SKM-1 (cell line): Measurements from ENCODE around the gene NLGN4X.

ENCODE experiments used
- DNase-seq: peaks from one replicate; lab custom pipeline; 2025; ENCODE audit not compliant: unreplicated experiment; lab: John Stamatoyannopoulos, UW

Gene NLGN4X

DNA sequence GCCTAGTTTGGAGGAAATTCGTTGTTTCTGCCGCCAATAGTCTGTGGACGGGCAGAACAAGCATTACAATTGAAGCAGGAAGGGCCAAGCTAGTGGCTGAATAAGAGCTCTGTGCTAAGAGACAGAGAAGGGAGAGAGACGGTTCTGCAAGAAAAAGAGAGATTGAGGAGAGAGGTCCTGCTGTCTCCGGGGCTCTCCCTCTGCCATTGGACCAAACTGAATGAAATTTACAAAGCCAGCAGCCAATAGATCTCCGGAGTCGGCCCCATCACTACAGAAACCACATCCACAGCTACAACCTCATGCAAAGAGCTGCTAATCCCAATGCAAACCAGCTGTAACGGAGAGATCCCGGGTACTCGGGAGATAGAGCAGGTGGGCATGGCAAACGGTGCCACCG lies at the start of gene NLGN4X:
Gene NLGN4X, minus strand, starts transcription at position 148 of the 400 bp plus-strand sequence. CDS start 77,401 bp downstream, outside the sequence.
- DNase-seq = no peak

DNA sequence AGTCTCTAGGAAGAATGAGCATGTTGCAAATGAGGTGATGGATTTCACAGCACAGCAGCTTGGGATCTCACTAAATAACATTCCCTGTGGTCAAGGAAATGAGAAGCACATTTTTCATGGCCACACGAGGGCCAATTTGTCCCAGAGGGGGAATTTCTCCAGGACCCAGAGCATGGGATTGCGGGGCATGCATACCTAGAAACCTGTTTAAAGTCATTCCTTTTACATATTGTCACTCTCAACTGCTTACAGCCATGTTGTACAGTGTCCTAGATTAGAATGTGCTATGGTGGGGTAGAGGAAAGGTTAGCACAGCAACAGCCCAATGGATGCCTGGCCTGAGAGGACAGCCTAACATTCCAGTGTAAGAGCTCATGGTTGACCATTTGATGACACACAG lies 37.4 kb upstream of the NLGN4X start:
- no peak for DNase-seq

DNA sequence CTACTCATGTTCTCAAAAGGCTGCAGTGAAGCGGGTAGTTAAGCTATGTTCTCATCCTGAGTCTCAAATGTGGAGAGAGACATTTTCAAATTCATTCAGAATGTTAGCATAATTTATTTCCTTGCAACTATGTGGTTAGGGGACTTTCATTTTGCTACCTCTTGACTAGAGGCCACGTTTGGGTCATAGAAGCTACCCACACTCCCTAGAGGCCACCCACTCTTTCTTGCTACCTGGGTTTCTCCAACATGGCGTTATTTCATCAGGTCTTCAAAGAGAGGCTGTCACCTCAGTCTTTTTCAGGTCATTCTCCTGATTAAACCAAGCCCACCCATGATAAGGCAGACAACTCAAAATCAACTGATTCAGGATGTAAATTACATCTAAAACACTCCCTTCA lies 34.3 kb upstream of the NLGN4X start:
- DNase-seq = no peak

DNA sequence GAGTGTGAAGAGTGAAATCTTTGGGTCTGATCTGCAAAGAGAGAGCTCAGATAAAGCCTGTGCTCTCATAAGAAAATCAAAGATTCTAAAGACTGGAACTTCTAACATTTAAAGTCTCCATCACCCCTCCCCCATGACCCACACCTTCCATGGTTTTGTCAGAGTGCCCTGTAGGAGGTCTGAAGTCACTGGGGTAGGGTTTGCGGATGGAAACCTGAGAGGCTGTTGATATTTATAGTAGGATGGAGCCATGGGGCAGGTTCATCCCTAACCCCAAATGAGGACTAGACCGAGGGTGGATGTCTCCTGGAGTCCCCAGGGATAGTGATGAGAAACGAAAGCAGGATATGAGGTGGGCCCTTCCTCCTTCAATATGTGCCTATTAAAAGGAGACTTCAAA lies 28.4 kb upstream of the NLGN4X start:
- DNase-seq = no peak

DNA sequence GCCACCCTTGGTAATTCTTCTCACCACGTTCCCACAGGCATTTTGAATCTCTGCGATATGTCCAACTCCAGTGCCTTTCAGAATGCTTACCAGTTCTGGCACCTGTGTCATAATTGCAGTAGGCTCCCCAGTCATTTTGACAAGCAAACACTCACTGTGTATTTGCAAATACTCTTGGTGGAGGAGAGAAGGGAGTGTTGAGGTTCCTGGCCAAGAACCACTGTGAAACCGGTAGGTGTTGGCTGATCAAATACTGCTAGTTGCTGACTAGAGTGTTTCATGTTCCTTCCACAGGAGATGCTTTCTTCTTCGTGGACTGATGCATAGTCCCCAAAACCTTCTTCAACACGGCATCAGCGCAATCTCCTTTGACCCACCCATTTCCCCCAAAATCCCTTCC lies 16.0 kb upstream of the NLGN4X start:
- no peak for DNase-seq

DNA sequence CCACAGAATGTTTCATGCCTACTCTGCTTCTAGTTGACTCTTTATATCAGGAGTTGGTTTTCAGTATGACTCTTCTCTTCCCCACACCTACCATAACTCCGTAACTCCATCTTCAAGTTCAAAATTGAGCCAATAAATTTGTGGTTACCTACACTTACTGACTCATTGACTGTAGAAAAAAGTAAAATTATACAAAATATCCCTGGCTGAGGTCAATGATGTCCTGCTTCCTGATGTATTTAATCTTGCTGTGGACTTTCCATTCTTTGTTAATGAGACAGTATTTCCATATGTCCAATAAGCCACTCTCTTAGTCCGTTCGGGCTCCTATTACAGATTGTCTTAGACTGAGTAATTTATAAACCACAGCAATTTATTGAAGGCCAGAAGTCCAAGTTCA lies 9.9 kb upstream of the NLGN4X start:
- no peak for DNase-seq

DNA sequence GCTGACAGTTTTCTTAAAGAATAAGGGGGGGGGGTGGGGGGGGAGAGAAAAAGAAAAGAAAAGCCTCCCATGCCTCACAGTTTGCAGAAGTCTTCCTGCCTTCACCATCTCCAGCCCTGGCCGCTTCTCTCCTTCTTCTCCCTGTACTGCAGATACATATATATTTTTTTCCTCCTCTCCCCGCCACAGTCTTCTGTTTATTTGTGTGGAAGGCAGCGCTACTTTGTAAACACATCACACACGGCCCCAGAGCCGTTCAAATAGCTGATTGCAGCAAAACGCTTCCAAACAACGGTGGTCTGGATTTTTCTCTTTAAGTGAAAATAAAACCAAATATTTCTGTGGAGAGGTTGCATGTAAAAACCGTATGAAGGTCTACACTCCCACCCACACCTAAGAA lies 732 bp downstream of the NLGN4X start:
- DNase-seq = no peak

DNA sequence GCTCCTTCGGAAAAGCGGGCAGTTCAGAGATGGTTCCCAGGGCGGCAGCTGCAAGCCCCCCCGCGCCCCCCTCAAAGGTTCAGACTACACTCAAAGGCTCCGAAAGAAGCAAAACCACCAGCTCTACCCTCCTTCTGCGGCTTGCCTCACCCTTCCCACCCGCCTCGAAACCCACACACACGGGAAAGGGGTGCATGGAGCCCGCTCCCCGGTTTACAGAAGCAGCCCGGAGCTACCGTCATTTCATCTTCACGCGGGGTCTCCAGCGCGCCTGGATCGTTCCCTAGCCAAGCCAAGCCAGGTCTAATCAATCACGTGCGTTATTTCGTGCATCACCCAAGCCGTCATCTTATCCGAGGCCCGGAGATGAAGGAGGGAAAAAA lies 1.2 kb downstream of the NLGN4X start:
- no peak for DNase-seq

DNA sequence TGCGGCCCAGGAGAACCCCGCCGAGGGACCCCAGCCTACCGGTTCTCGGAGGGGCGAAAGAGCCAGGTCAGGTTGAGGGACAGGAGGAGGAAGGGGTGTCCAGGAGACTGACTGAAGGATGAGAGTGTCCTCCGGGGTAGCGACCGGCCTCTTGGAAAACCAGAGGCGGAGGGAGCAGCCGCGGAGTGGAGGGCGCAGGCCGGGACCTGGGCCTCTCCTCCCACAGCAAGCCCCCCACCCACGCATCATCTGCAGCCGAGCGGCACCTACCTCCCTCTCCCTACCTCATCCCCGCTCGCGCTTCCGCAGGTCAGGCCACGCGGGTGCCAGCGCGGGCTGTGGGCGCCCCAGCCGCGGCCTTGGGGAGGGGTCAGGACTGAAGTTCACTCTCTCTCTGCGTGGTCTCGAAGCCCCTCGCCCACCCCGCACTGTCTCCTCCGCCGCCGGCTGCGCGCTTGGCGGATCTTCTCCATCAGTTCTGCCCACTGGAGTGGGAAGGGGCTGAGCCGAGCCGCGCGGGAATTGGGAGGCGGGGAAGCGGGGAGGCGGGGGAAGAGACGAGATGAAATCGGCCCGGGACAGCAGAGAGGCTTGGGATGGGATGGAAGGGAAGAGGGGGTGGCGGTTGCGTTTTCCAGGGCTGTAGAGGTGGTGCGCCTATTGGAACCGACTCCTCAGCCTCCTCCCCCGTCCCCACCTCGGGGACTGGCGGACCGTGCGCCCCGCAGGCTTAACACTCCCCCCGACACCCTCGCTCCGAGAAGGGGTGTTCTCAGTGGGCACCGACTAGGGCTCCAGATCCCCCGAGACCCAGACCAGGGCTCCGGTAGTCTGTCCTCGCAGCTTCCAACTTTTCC lies 1.8 kb downstream of the NLGN4X start:
- no peak for DNase-seq

DNA sequence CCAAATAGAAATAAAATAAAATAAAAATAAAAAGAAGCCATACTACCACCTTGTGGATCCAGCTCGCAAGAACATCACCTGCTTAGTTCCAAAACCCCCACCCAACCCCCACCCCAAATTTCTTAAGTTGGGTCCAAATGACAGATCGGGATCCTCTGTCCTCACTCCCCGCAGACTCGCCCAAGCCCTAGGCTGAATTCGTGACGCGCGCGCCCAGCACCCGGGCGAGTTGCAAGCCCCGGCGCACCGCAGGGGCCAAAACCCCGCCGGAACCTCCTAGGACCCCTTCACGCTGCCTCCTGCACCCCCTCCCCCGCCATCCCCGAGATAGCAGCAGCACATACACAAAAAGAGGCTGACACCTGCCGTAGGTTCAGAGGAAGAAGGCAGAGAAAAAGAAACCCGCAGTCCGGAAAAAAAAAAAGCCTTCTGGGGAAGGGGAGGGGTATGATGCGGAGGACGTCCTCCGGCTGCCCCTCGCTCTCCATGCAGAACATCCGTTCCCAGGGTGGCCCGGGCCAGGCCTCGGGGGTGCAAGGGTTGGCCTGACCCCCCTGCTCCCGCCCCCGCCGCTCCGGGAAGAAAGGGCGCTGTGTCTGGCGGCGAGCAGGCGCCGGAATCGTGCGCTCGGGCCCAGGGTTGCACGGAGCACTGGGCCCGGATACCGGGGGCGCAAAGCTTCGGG lies 2.6 kb downstream of the NLGN4X start:
- DNase-seq = no peak

DNA sequence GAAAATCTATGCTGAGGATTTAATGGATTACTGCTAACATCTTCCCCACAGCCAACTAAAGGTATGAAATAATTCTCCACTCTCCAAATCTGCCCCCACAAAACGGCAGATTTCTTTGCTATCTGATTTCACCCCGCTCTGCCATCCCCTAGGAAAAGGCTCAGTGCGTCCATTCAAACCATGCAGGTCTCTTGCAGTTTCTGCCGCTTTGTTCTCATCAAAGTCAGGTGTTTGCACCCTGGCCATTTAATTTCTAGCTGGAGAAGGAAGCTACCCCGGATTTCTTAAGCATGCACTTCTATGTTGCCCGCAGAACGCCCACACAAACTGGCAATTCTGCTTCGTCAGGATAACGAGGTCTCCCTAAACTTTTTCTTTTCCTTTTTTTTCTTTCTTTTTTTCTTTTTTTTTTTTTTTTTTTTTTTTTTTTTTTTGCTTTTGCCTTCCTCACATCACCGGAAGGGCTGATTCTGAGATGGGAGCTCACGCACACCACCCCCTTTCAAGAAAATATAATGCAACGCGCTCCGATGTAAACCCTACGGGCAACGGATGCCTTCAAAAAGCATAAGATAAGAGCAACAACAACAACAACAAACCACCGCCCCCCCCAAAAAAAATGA lies 3.3 kb downstream of the NLGN4X start:
- DNase-seq = no peak

DNA sequence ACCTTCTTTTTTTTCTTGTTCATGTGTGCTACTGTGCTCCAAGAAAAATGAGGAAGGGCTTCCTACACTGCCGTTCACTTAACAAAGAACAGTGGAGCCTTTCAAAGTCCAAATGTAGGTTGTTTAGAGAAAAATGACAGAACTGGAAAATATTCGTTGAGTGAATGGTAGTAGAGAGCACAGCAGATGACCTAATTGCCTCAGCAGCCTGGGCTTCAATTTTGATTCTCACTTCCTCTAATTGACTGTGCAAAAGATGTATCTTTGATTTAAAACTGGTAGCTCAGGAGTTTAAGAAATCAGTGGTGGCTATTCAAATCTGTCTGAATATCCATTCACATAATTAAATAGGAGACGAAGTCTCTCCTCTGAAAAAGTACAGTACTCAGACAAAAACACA lies 5.2 kb downstream of the NLGN4X start:
- DNase-seq = no peak

DNA sequence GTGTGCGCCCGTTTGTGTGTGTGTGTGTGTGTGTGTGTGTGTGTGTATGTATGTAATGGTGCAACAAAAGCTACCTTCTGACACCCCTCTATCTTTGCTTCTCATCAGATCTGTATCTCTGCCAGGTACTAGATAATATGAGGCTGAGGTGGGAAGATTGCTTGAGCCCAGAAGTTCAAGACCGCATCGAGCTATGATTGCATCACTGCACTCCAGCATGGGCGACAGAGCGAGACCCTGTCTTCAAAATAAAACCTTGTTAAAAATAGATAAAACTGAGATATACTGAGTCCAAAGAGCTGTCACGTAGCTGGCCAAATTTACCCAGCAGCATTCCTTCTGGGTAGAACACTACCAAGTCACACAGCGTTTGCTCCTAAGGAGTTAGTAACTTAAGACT lies 18.4 kb downstream of the NLGN4X start:
- no peak for DNase-seq

DNA sequence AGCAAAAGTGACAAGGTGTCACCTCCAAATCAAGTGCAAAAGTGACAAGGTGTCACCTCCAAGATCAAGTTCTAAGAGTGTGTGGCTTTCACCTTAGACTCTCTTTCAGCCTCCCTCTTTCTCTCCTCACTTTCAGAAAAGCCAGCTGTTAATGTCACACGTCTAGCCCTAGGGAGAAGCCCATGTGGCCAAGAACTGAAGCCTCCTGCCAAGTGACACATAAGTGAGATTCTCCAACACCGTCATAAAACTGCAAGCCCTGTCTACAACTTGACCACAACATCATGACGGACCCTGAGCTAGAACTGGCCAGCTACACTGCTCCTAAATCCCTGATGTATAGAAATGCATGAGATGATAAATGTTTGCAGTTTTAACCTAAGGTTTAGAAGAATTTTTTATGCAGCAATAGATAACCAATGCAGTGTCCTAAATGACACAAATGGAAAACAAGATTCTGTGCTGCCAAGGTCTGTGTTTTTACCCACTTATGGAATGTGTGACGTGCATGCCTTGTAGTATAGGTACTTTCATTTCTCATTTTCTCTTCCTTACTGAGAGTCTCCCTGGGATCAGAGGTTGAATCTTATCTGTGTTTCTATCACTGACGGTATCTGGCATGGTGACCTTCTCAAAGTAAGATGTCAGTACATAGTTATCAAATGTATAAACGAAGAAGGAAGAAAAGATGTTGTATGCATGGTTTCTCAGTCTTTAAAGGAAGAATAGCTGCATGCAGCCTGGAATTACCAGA lies 25.0 kb downstream of the NLGN4X start:
- no peak for DNase-seq

DNA sequence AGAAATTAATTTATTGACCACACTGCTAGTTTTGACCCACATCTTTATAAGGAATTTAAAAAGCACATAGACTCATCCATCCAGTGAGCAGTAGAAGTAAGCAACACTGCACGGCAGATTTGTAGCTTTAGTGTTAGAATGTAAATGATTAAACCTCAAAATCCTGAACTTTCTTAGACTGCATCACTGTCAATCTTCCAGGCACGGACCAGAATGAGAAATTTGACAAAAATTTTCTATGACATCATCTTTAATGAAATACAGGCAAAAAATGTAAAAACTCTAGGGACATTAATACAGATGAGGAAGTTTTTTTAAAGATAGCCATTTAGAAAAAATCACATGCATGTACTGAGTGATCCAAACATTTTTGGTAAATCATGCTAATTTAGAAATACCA lies 29.2 kb downstream of the NLGN4X start:
- DNase-seq = no peak

DNA sequence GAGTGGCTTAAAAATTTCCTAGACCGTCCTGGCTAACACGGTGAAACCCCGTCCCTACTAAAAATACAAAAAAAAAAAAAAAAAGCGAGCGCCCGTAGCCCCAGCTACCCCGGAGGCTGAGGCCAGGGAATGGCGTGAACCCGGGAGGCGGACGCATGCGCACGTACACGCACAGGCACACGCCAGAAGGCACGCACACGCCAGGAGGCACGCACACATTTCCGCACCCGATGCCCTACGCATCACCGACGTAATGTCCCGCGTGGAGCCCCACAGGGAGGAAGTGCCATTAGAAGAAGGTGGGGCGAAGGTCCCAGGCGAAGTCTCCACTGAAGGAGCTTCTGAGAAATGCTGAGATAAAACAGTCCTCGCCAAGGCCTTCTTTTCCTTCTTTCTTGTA lies 41.4 kb downstream of the NLGN4X start:
- no peak for DNase-seq

DNA sequence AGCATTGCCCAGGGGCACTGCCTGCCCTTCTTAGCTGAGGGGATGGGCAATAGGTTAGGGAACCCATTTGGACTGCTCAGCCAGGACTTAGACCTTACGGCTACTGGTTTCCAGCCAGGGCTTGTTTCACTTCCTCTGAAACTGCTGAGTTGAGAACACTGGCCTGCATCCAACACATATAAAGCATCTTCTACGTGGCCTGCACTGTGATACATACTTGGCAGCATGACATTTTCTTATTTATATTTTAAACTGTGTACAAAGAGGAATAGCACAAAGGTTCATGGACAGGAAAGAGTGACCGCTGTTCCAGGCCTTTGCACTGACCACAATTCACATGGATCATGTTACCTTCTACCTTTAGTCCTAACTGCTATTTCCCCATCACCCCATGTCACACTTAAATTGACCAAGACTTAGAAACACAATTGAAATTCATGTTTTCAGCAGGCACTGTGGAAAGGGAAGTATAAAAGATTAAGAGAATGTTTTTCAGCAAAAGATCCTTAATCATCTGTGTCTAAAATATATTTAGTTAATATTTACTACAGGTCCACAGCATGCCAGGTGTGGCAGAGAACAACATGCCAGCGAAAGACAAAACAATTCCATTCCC lies 43.7 kb downstream of the NLGN4X start:
- no peak for DNase-seq

DNA sequence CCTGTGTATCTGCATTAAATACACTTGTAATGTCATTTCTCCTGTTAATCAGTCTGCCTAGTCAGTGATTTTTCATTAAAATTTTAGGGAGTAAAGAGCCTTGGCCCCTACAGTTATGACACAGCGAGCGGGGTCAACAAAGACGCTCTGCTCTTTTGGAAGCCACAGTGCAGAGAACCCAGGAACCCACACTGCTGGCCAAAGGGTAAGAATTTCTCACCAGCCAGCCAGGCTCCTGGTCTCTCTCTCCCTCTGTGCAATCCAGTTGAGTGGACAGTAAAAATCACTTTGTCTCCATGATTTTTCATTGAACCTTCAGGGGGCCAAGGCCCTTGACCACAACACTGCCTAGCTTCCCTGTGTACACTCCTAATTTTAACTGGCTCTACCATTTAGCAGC lies 52.8 kb downstream of the NLGN4X start:
- DNase-seq = no peak

DNA sequence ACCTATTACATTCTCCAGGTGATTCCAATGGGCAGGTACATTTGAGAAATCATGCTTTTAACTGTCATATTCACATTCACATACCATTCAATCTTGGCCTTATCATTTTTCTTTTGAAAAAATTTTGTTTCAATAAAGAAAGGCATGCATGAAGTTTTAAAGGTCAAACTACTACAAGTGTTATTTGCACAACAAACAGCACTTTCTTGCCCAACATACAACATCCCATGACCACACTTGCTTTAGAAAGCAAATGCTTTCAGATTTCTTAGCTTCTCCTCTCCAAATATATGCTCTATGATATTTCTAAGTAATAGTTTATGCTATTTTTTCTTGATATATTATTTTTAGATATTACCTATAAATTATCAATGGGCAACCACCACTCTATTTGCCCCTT lies 58.2 kb downstream of the NLGN4X start:
- no peak for DNase-seq

DNA sequence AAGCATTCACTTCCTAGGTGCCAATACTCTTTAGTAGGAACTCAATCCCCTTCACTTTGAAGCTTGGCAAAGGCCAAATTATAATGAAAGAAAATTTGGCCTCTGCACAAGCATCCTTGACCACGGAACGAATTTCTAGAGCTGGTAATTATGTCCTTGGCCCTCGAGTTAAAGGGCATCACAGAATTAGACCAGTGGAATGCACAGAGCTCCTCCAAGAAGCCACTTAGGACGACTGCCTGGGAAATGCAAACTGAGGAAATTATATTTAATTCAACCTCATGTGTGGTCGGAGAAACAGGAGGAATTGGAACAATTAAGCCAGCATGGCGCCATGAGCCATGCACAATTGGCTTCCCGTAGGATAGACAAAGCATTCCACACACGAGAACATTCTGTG lies 59.3 kb downstream of the NLGN4X start:
- DNase-seq = no peak

DNA sequence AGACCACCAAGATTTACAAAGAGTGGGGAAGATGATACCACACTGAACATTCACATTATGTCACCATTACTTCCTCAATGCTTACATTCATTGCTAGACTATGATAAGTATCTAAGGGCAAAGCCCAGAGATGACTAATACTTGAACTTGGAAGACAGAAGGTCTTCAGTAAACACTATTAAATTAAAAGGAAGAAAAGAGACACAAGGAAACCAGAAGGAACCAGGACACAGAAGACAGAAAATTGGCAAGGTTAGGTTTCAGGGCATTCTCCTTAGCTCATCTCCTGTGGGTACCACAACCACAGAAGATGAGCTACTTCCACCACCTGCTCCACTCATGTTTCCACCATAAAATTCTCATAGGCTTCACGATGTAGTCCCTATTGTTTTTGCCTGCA lies 64.9 kb downstream of the NLGN4X start:
- no peak for DNase-seq
